ENCODE data around the gene KDM5A.

DNA sequence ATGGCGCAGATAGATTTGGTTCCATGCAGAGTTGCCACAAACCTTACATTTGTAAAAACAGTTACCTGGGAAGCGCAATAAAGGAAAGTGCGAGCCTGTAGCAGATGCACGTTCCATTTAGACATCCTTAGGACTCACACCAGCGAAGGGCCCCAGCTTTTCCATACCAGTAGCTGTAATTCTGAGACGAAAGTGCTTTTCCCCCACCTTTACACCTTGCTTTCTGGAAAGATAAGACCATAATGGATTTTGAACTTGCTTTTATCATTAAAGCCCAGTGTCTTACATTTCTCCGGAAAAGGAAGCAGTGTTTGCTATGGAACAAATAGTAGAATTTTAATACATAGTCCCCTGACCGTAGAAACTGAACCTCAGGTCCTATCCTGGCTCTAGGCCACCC lies 11.7 kb upstream of the KDM5A start:
- TF ChIP-seq, protein P1, sequence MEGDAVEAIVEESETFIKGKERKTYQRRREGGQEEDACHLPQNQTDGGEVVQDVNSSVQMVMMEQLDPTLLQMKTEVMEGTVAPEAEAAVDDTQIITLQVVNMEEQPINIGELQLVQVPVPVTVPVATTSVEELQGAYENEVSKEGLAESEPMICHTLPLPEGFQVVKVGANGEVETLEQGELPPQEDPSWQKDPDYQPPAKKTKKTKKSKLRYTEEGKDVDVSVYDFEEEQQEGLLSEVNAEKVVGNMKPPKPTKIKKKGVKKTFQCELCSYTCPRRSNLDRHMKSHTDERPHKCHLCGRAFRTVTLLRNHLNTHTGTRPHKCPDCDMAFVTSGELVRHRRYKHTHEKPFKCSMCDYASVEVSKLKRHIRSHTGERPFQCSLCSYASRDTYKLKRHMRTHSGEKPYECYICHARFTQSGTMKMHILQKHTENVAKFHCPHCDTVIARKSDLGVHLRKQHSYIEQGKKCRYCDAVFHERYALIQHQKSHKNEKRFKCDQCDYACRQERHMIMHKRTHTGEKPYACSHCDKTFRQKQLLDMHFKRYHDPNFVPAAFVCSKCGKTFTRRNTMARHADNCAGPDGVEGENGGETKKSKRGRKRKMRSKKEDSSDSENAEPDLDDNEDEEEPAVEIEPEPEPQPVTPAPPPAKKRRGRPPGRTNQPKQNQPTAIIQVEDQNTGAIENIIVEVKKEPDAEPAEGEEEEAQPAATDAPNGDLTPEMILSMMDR (IDR thresholded peaks at IDR 0.05; ENCODE audit: poor library complexity, severe bottlenecking), result no peak
- no peak for TF ChIP-seq RAD21 (conservative IDR thresholded peaks at IDR 0.05)
- no peak for TF ChIP-seq EP300 (conservative IDR thresholded peaks at IDR 0.05; ENCODE audit: poor library complexity, severe bottlenecking)
- no peak for TF ChIP-seq SMC3 (conservative IDR thresholded peaks at IDR 0.05; ENCODE audit: poor library complexity)
- no peak for TF ChIP-seq POLR2AphosphoS5 (IDR thresholded peaks at IDR 0.05)
- TF ChIP-seq REST (IDR thresholded peaks at IDR 0.05; ENCODE audit: borderline replicate concordance), result no peak
- TF ChIP-seq TAF1 (IDR thresholded peaks at IDR 0.05; ENCODE audit: low read depth), result no peak
- no peak for TF ChIP-seq MXI1 (conservative IDR thresholded peaks at IDR 0.05; ENCODE audit: poor library complexity, severe bottlenecking)
